Body of pancreas (tissue), 4 donors: ENCODE measurements around the gene CCDC185.

Experiments used
- POLR2A ChIP-seq, 3 donors: fragments of 450-650 bp; IDR thresholded peaks; one replicate each; pipeline ENCODE4 v1.6.1; 2016; ENCODE audit warnings: antibody characterized with exemption in 3 of 3, mild to moderate bottlenecking in 2 of 3
- TF ChIP-seq, protein P1 (sequence below), 7 experiments: fragments of 450-650 bp in 4 of 7; fragments of 200-600 bp in 3 of 7; sonication (generic) in 3 of 7; IDR thresholded peaks; one replicate each; pipeline ENCODE4 v1.5.1; 2016 to 2019; ENCODE audit warnings: antibody characterized with exemption in 7 of 7

GRCh38 chr1:223394706-223395105 lies 1.5 kb downstream of the CCDC185 start:
- TF ChIP-seq, protein P1, sequence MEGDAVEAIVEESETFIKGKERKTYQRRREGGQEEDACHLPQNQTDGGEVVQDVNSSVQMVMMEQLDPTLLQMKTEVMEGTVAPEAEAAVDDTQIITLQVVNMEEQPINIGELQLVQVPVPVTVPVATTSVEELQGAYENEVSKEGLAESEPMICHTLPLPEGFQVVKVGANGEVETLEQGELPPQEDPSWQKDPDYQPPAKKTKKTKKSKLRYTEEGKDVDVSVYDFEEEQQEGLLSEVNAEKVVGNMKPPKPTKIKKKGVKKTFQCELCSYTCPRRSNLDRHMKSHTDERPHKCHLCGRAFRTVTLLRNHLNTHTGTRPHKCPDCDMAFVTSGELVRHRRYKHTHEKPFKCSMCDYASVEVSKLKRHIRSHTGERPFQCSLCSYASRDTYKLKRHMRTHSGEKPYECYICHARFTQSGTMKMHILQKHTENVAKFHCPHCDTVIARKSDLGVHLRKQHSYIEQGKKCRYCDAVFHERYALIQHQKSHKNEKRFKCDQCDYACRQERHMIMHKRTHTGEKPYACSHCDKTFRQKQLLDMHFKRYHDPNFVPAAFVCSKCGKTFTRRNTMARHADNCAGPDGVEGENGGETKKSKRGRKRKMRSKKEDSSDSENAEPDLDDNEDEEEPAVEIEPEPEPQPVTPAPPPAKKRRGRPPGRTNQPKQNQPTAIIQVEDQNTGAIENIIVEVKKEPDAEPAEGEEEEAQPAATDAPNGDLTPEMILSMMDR (IDR thresholded peaks at IDR 0.05) = no peak
- TF ChIP-seq POLR2A (IDR thresholded peaks at IDR 0.05) = no peak
